Psoas muscle (tissue), 8 donors: ENCODE results near the gene TNFRSF25. TPM values are rescaled to one million over a fixed set of nuclear protein-coding genes. Genes with fewer than 3 reads are reported as not detected.

Experiments
- ATAC-seq, 4 donors: fragments of 200-7000 bp; cut with Tn5 transposase; one replicate each; pipeline ENCODE4 v1.9.1; 2020; ENCODE audit warnings: moderate library complexity in 3 of 4, mild to moderate bottlenecking in 2 of 4
- DNase-seq, 2 donors: peaks; one replicate each; pipeline ENCODE4 v3.0.0-alpha.2; 2020
- H3K27ac ChIP-seq: fragments of 200-600 bp; one replicate; pipeline ENCODE4 v1.8.0; 2022
- H3K27me3 ChIP-seq, 3 donors: fragments of 200-600 bp in 1 of 3; one replicate each; pipeline versions ENCODE4 v1.6.1 to v1.8.0; 2013 to 2022; ENCODE audit warnings: low read length in 2 of 3, mild to moderate bottlenecking in 2 of 3, moderate library complexity in 1 of 3; ENCODE audit not compliant: insufficient read depth in 3 of 3
- H3K36me3 ChIP-seq, 2 donors: fragments of 200-600 bp in 1 of 2; one replicate each; pipeline versions ENCODE4 v1.6.1 to v1.8.0; 2013 to 2022; ENCODE audit warnings: low read depth in 1 of 2, mild to moderate bottlenecking in 1 of 2, moderate library complexity in 1 of 2; ENCODE audit not compliant: insufficient read depth in 1 of 2
- H3K4me1 ChIP-seq: fragments of 200-600 bp; one replicate; pipeline ENCODE4 v1.8.0; 2022
- H3K4me3 ChIP-seq: fragments of 200-600 bp; one replicate; pipeline ENCODE4 v1.8.0; 2022; ENCODE audit warnings: mild to moderate bottlenecking
- H3K9me3 ChIP-seq: fragments of 200-600 bp; one replicate; pipeline ENCODE4 v1.8.0; 2022
- CTCF ChIP-seq: fragments of 200-600 bp; IDR thresholded peaks from one replicate; pipeline ENCODE4 v1.8.0; 2022; ENCODE audit warnings: antibody characterized with exemption
- WGBS, 3 donors: extraction: QIAGEN DNeasy Blood & Tissue Kit; methylation state at CpG; one replicate each; pipeline versions ENCODE4 v1.1.6 to v1.1.7; 2013; 5-methylcytosine and 5-hydroxymethylcytosine counted together
- intact Hi-C, 2 donors: fragments of 100-400 bp; cut with DNase I; formaldehyde crosslinking; loops; one replicate each; pipeline versions ENCODE4 v1.11.0 to v1.14.2; 2022
- polyA plus RNA-seq, 3 donors: library from polyadenylated mRNA; stranded (reverse); fragments of 200-250 nt; gene quantifications; one replicate each; pipeline ENCODE4 v1.2.3, GENCODE V29; 2013
- total RNA-seq, 4 donors: library from RNA; stranded (reverse); fragmentation: NEBNext Ultra II Directional in 2 of 4; extraction: Animal tissue kit (Norgen Biotek cat#: 25700) in 2 of 4; gene quantifications; one replicate each; pipeline versions ENCODE4 v1.2.1 to v1.2.4, GENCODE V29; 2021 to 2023
- donor health status: healthy with polysubstance abuse.
- donor health status: DM: no; HTN: no; CAD: no; lungs with moderate emphysema.
- donor health status: Bipolar disorder and iron deficiency.
- donor health status: healthy.
- donor health status: DM: yes; HTN: yes; CAD: no.
- donor health status: DM: no; HTN: no; CAD: no.
- donor health status: DM: no; HTN: no; CAD: no.
- donor health status: DM: yes; HTN: yes; CAD: no.

The TNFRSF25 gene
- total and polyA plus RNA-seq, 7 donors, result 1.5 to 2.7 (median 1.9) TPM

DNA sequence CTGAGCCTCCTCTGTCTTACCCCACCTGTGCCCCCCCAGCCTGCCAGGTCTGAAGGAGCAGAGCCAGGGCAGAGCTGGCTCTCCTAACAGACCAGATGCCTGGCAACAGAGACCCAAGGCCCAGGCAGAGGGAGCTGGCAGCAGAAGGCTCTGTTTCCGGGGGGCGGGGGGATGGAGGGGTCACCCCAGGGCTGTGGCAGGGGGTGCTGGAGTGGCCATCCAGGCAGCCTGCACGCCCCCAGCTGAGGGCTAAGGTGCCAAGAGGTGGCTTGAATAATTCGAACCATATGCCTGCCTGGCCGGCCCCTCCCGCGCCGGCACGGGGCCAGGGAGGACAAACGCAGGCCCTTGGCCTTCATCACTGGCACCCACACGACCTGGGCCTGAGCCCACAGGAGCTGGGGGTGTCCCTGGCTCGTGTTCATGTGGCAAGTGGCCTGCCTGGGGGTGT, 41.5 kb upstream of the TNFRSF25 start:
- H3K4me3 ChIP-seq, result no peak overlapping the region
- peaks cover 0 to 4% (median 0%) of the 10 kb centered on the region in 3 donors for H3K27me3 ChIP-seq
- ATAC-seq (no peak), DNase-seq (no peak)
- TF ChIP-seq CTCF, result no peak
- peaks cover 13% of the 10 kb centered on the region for H3K4me1 ChIP-seq
- no peak overlapping the region for H3K27ac ChIP-seq
- no peaks in the 10 kb centered on the region for H3K9me3 ChIP-seq
- 29 to 61% (median 34%) methylated on average over 8 to 12 of the region's 12 CpGs for WGBS, 3 donors
- H3K36me3 ChIP-seq, result no peaks in the 10 kb centered on the region
- intact Hi-C loops, result no loop called here

DNA sequence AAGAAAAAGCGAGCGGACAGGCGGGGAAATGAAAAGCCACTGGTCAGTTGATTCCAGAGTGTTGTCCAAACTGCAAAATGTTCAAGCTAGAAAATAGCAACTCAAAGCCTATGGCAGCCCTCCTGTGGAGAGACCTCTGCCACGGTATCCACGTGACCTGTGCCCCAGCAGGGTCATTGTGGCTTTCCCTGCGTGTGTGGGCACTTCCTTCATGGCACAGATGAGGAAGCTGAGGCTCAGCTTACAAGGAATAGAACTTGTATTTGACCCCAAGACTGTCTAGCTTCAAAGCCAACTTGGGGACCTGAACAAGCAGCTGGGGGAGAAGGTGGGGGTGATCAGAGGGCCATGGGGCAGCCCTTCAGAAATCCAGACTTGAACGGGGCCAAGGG, 41.1 kb upstream of the TNFRSF25 start:
- intact Hi-C loops, result no loop called here
- WGBS, 3 donors, result 62 to 76% (median 62%) methylated on average over 7 of the region's 7 CpGs
- H3K27ac ChIP-seq, result no peak overlapping the region
- peaks cover 0 to 4% (median 0%) of the 10 kb centered on the region in 3 donors for H3K27me3 ChIP-seq
- TF ChIP-seq CTCF, result no peak
- ATAC-seq, result no peak
- H3K36me3 ChIP-seq, result no peaks in the 10 kb centered on the region
- H3K9me3 ChIP-seq, result no peaks in the 10 kb centered on the region
- no peak overlapping the region for H3K4me3 ChIP-seq
- peaks cover 18% of the 10 kb centered on the region for H3K4me1 ChIP-seq
- DNase-seq, result peak in 1 of 2 donors; percentile 50

- intact Hi-C loops, result no loop called here
- no peak overlapping the region for H3K4me3 ChIP-seq
- peaks cover 0 to 4% (median 0%) of the 10 kb centered on the region in 3 donors for H3K27me3 ChIP-seq
- peaks cover 24% of the 10 kb centered on the region for H3K4me1 ChIP-seq
- 74 to 82% (median 78%) methylated on average over 31 of the region's 31 CpGs for WGBS, 3 donors
- ATAC-seq, result no peak
- H3K9me3 ChIP-seq, result no peaks in the 10 kb centered on the region
- no peak for TF ChIP-seq CTCF
- H3K36me3 ChIP-seq, result no peaks in the 10 kb centered on the region
- H3K27ac ChIP-seq, result no peak overlapping the region
- DNase-seq, result peak in 1 of 2 donors; percentile 50
These were observed 40.5 kb upstream of the TNFRSF25 start for GRCh38 chr1:6506210-6507036.

GRCh38 chr1:6505367-6506209, 39.6 kb upstream of the TNFRSF25 start:
- peaks cover 25% of the 10 kb centered on the region for H3K4me1 ChIP-seq
- intact Hi-C loops, result no loop called here
- WGBS, 3 donors, result 67 to 75% (median 69%) methylated on average over 30 to 31 of the region's 31 CpGs
- no peaks in the 10 kb centered on the region for H3K9me3 ChIP-seq
- DNase-seq (no peak), ATAC-seq (no peak)
- no peaks in the 10 kb centered on the region for H3K36me3 ChIP-seq
- TF ChIP-seq CTCF, result no peak
- no peak overlapping the region for H3K27ac ChIP-seq
- no peak overlapping the region for H3K4me3 ChIP-seq
- H3K27me3 ChIP-seq, result peaks cover 0 to 4% (median 0%) of the 10 kb centered on the region in 3 donors
